ENCODE measurements around the gene PLCE1. TPM values are rescaled to one million over a fixed set of nuclear protein-coding genes. Genes with fewer than 3 reads are reported as not detected.

PLCE1 gene
- total and polyA plus RNA-seq, 2 donors (not counting 3 experiments of a cell fraction or from before 2014, with no cell fraction given): 0.01 to 0.04 TPM

DNA sequence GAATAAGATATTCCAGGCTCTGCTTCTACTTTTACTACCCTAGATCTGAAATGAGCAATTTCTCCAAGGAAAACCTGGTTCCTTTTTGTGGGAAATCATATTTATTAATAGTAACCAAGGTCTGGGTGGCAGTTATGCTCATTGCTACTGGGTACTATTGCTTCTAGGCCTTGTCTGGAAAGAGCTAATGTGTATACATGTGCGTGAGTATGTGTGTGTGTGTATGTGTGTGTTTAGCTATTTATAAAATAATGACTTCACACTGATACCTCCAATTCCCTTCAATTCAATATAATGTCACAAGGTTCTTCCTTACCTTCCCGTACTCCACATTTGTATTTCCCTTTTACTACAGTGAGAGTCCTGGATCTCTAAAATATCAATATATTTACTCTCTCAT, 26.0 kb upstream of the PLCE1 start:
- CTCF ChIA-PET: interaction anchor here (0.6 to 0.8 kb wide), 2 partner anchors 18 to 161 kb away, joined by 3 read pairs; no protein-coding TSS in a partner anchor
- intact Hi-C loops (cut with micrococcal nuclease) (no loop called here), dilution Hi-C loops (cut with MboI; ENCODE audit: extremely low pct_ligation_motif_present, low sequenced_read_pairs) (no loop called here)
- no TSS peak for BruUV-seq (replicated peaks)
- H3K36me3 ChIP-seq (ENCODE audit: control insufficient read depth in 2 of 2, extremely low read depth in 1 of 2, insufficient read depth in 2 of 2, low read length in 2 of 2): no peaks in the 10 kb centered on the region
- no peaks in the 10 kb centered on the region for H3K79me2 ChIP-seq (ENCODE audit: control insufficient read depth, insufficient read depth, low read length)
- no peaks in the 10 kb centered on the region for H3K9me3 ChIP-seq (replicated peaks; ENCODE audit: control insufficient read depth, insufficient read depth, low read length)
- no peaks in the 10 kb centered on the region for H3K27me3 ChIP-seq (ENCODE audit: control insufficient read depth in 2 of 2, insufficient read depth in 2 of 2, low read length in 2 of 2)
- no peak for DNase-seq (ENCODE audit: low read depth, low spot score)
- FAIRE-seq: no peak
- no peak overlapping the region for H3K9ac ChIP-seq (replicated peaks; ENCODE audit: extremely low read depth, insufficient read depth, low read length)
- H3K4me2 ChIP-seq (ENCODE audit: insufficient read depth, low read length): no peak overlapping the region
- no peak overlapping the region for H3K27ac ChIP-seq (ENCODE audit: insufficient read depth, low read depth, low read length)
- no peaks in the 10 kb centered on the region for H3K9me1 ChIP-seq (replicated peaks; ENCODE audit: control insufficient read depth, extremely low read depth, insufficient read depth, low read length)
- H3K4me1 ChIP-seq (ENCODE audit: control insufficient read depth, extremely low read depth, insufficient read depth, low read length): no peaks in the 10 kb centered on the region
- no peak overlapping the region for H2AFZ ChIP-seq (ENCODE audit: low read depth, low read length)
- no peak overlapping the region for H3K4me3 ChIP-seq (replicated peaks in 1 of 3; ENCODE audit: insufficient read depth in 1 of 3, low read depth in 1 of 3, low read length in 3 of 3)
- no peaks in the 10 kb centered on the region for H4K20me1 ChIP-seq (replicated peaks; ENCODE audit: control insufficient read depth, extremely low read depth, insufficient read depth, low read length)
- POLR2A ChIA-PET: no interaction called here
- TF ChIP-seq, protein P1, sequence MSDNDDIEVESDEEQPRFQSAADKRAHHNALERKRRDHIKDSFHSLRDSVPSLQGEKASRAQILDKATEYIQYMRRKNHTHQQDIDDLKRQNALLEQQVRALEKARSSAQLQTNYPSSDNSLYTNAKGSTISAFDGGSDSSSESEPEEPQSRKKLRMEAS (IDR thresholded peaks at IDR 0.05; ENCODE audit: insufficient read depth, insufficient read length): no peak
- TF ChIP-seq POLR2AphosphoS5 (IDR thresholded peaks at IDR 0.05; ENCODE audit: insufficient read depth, low read depth, low read length) (no peak), EZH2 (IDR thresholded peaks at IDR 0.05; ENCODE audit: borderline replicate concordance, low read depth, low read length, severe bottlenecking) (no peak), GATA2 (IDR thresholded peaks at IDR 0.05; ENCODE audit: insufficient read depth, insufficient read length, low read depth, low read length) (no peak)

DNA sequence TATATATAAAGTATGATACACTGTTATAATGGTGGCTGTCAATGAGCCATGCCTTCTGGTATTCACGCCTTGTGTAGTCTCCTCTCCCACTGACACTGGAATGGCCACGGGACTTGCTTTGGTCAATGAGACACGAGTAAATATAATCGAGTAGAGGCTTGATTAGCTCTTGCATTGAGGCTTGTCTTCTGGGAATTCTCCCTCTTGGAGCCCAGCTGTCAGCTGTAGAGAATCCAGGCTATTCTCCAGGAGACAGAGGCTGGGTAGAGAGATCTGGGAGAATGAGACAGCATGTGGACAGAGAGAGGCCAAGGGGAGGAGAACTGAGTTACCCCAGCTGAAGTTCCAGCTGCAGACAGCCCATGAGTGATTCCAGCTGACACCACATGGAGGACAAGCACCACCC, 25.2 kb upstream of the PLCE1 start:
- no TSS peak for BruUV-seq (replicated peaks)
- H3K9ac ChIP-seq (replicated peaks; ENCODE audit: extremely low read depth, insufficient read depth, low read length): no peak overlapping the region
- H3K9me3 ChIP-seq (replicated peaks; ENCODE audit: control insufficient read depth, insufficient read depth, low read length): no peaks in the 10 kb centered on the region
- no peak for TF ChIP-seq JUN (IDR thresholded peaks at IDR 0.05; ENCODE audit: borderline replicate concordance, insufficient read depth, insufficient read length, low read depth)
- TF ChIP-seq MYC (IDR thresholded peaks at IDR 0.05; ENCODE audit: low read depth, low read length): no peak
- TF ChIP-seq FOS (IDR thresholded peaks at IDR 0.05; ENCODE audit: borderline replicate concordance, insufficient read depth, low read length): no peak
- no peak for TF ChIP-seq EZH2 (IDR thresholded peaks at IDR 0.05; ENCODE audit: borderline replicate concordance, low read depth, low read length, severe bottlenecking)
- TF ChIP-seq POLR2AphosphoS5 (IDR thresholded peaks at IDR 0.05; ENCODE audit: insufficient read depth, low read depth, low read length): no peak
- no peak for TF ChIP-seq GATA2 (IDR thresholded peaks at IDR 0.05; ENCODE audit: insufficient read depth, insufficient read length, low read depth, low read length)
- TF ChIP-seq, protein P2, sequence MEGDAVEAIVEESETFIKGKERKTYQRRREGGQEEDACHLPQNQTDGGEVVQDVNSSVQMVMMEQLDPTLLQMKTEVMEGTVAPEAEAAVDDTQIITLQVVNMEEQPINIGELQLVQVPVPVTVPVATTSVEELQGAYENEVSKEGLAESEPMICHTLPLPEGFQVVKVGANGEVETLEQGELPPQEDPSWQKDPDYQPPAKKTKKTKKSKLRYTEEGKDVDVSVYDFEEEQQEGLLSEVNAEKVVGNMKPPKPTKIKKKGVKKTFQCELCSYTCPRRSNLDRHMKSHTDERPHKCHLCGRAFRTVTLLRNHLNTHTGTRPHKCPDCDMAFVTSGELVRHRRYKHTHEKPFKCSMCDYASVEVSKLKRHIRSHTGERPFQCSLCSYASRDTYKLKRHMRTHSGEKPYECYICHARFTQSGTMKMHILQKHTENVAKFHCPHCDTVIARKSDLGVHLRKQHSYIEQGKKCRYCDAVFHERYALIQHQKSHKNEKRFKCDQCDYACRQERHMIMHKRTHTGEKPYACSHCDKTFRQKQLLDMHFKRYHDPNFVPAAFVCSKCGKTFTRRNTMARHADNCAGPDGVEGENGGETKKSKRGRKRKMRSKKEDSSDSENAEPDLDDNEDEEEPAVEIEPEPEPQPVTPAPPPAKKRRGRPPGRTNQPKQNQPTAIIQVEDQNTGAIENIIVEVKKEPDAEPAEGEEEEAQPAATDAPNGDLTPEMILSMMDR (IDR thresholded peaks at IDR 0.05; ENCODE audit: extremely low read depth in 1 of 2, insufficient read depth in 1 of 2, low read depth in 1 of 2, low read length in 2 of 2): no peak
- TF ChIP-seq POLR2A (IDR thresholded peaks at IDR 0.05; ENCODE audit: low read depth, low read length): no peak
- TF ChIP-seq, protein P1 (IDR thresholded peaks at IDR 0.05; ENCODE audit: insufficient read depth, insufficient read length): no peak
- no peak overlapping the region for H3K4me2 ChIP-seq (ENCODE audit: insufficient read depth, low read length)
- no peaks in the 10 kb centered on the region for H3K27me3 ChIP-seq (ENCODE audit: control insufficient read depth in 2 of 2, insufficient read depth in 2 of 2, low read length in 2 of 2)
- no peaks in the 10 kb centered on the region for H3K79me2 ChIP-seq (ENCODE audit: control insufficient read depth, insufficient read depth, low read length)
- H3K36me3 ChIP-seq (ENCODE audit: control insufficient read depth in 2 of 2, extremely low read depth in 1 of 2, insufficient read depth in 2 of 2, low read length in 2 of 2): no peaks in the 10 kb centered on the region
- dilution Hi-C loops (cut with MboI; ENCODE audit: extremely low pct_ligation_motif_present, low sequenced_read_pairs) (no loop called here), intact Hi-C loops (cut with micrococcal nuclease) (no loop called here)
- POLR2A ChIA-PET: no interaction called here
- H3K4me3 ChIP-seq (replicated peaks in 1 of 3; ENCODE audit: insufficient read depth in 1 of 3, low read depth in 1 of 3, low read length in 3 of 3): no peak overlapping the region
- DNase-seq (ENCODE audit: low read depth, low spot score) (no peak), FAIRE-seq (no peak)
- H2AFZ ChIP-seq (ENCODE audit: low read depth, low read length): no peak overlapping the region
- H3K4me1 ChIP-seq (ENCODE audit: control insufficient read depth, extremely low read depth, insufficient read depth, low read length): no peaks in the 10 kb centered on the region
- H3K9me1 ChIP-seq (replicated peaks; ENCODE audit: control insufficient read depth, extremely low read depth, insufficient read depth, low read length): no peaks in the 10 kb centered on the region
- CTCF ChIA-PET: no interaction called here
- no peaks in the 10 kb centered on the region for H4K20me1 ChIP-seq (replicated peaks; ENCODE audit: control insufficient read depth, extremely low read depth, insufficient read depth, low read length)
- no peak overlapping the region for H3K27ac ChIP-seq (ENCODE audit: insufficient read depth, low read depth, low read length)

Measured in endothelial cell of umbilical vein (primary cell).